Stimulated activated CD8-positive, alpha-beta memory T cell treated with anti-CD3 and anti-CD28 coated beads, Interleukin-7, amount 100 ng/mL, for 24 hours (primary cell): Measurements from ENCODE around the gene TFEB.

Experiments used
- DNase-seq: peaks from one replicate; pipeline ENCODE4 v3.0.0-alpha.2; 2020; ENCODE audit warnings: low read depth

The TFEB gene

DNA sequence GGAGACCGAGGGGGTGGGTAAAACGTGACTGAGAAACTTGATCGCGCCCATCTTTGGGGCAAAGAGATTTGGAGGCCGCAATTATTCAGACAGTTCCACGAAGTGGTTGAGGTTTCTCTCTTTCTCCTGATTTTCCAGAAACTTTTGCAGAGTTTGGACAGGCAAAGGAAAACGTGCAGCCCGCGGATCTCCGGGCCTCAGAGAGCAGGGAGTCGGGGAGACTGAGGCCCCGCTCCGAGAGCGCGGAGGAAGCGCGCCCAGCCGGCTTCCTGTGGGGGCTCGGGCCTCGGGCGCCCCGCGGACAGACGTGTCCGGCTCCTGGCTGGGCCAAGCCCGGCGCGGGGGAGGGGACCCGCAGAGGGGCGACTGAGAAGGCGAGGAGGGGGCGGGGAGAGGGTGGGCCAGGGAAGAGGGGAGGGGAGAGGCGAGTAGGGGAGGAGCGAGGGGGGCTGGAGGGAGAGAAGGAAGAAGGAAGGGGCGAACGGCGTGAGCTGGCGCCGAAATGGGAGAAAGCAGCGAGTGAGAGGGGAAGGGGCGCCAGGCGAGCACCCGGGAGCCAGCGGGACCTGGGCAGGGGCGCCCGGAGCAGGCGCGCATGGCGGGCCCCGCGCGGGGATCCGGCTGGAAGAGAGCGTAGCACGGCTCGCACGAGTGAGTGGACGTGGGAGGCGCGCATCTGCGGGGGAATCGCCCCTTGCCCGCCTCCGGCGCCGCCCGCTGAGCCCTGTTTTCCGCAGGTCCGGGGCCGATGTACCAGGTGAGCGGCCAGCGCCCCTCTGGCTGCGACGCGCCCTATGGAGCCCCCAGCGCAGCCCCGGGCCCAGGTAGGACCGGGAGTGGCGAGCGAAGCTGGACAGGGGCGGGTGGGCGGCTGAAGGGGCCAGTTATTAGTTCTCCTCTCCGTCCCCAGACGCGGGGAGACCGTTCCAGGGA lies 97.1 kb downstream of the TFEB start, which contains the start of gene MDFI:
MDFI (plus strand) TSS at position 467 of the 933 bp plus-strand sequence; CDS start at position 749, 282 bp downstream.
- DNase-seq, result no peak

DNA sequence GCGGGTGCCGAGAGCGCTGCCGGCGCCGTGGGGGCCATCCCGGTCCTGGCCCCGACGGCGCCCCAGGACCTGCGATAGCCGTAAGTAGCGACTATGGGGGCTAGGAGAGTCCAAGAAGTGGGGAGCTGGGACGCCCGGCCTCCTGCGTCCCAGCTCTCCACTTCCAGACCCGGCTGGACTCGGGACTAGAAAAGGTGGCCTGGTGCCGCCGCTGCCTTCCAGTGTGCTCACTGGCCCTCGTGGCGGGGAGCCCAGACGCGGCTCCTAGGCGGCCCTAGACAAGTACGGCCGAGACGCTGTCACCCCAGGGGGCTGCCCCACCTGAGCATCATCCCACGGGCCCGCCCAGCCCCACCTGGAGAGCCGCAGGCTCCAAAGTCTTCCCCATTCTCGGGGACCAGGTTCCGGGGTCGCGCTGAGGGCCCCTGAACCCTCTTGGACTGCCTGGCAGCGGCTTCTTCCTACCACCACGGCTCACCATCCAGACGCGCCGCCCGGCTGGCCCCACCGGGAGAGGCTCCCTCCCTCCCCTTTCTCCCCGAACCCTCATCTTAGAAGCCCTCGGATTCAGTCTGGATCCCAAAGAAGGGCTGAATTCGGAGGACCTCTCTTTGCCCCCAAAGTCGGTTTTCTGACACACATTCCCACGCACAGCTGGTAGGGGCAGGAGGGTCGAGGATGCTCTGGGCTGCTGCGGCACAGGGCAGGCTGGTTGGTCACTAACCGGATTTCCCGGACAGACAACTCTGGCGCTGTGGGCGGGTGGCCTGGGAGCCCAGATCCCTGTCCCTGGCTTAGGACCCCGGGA lies 98.0 kb downstream of the TFEB start:
- no peak for DNase-seq

DNA sequence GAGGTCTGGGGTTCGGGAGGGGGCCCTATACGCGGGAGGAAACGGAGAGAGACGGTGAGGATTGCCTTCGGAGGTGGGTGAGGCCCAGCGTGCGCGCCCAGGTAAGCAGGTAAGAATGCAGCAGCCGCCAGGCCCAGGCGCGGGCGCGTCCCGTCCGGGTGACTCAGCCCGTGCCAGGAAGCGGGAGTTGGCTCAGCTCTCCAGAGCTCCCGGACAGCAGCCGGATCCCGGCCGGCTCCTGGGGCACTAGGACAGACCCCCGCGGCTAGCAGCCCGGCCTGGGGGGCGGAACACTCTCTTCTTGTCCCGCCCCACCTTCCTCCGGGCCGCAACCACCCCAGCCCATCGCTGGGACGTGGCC lies 98.6 kb downstream of the TFEB start:
- no peak for DNase-seq

DNA sequence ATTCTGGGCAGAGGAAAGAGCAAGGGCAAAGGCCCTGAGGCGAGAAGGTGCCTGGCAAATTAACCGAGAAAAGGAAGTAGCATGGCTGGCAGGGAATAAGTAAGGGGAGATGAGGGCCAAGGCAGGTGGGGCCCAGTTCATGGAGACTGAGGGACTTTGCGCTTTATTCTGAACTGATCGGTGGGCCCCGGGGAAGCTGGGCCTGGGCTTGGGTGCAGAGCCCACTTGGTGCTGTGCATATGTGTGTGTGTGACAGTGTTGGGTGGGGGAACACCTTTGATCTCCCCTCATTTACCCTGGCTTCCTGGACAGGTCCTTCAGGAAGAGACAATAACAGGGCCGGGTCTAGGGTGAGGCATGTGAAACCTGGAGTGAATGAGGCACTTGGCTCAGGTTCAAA lies 100.0 kb downstream of the TFEB start:
- no peak for DNase-seq

DNA sequence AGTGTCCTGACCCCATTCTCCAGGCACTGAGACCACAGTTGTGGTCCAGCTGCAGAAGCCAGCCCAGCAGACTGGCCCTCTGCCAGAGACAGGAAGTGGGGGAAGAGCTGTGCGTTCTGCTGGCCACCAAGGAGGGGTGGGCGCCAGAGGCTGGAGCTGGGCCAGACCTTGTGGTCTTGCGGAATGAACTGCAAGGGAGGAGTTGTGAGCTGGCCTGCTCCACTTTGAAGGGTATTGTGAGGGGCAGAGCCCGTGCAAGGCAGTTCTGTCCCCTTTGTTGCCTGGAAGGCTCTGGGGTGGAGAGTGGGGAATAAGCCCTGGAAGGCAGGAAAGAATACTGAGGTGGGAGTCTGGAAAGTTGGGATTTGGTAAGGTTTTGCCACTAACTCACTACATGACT lies 100.8 kb downstream of the TFEB start:
- DNase-seq, result no peak
